ENCODE measurements around the gene IL12A.
A peak's percentile ranks its signal among the peaks of the same experiment; 100 is the strongest.

IL12A gene

DNA sequence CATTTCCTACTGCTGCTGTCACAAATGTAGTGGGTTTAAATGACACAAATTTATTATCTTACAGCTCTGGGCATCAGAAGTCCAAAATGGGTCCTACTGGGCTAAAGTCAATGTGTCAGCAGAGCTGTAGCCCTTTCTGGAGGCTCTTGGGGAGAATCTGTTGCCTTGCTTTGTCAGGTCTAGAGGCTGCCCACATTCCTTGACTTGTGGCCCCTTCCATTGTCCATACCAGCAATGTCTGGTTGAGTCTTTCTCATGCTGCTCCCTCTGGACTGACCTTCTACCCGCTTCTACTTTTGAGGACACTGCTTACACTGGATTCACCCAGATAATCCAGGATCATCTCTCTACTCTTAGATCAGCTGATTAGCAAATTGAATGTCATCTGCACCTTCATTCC lies 3.0 kb downstream of the IL12A start:
- no peak for DNase-seq

DNA sequence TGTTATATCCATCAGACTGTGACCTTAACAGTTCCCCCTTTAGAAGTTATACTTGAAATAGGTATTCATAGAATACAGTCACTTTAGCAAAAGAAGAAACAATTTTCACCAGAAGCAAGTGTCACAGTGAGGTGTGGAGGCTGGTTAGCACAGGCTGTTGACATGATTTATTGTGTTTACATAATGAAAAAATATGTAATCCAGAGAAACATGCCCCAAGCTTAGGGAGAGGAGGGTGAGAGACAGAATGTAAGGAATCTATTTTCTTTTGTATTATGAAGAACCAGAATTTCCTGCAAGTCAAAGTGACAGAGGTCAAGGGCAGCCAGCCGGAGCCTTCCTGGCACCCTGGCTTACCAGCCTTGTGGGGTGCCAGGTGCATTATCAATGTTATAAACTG lies 4.0 kb downstream of the IL12A start:
- DNase-seq, result no peak

DNA sequence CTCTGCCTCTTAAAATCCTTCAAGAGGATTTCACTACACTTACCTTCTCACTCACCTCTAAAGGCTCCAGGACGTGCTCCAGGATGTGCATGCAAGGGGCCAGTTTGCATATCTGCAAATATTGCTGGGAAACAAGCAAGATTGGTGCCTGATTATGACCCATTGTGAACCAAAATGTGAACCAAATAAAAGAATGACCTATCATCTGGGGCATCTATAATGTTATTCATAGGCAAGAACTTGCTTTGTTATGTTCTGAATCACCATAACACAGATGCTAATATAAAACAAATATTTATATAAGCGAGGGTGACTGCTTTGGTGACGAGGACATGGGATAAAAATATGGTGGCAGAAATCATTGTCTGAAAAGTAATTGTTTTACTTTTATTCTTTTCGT lies 5.5 kb downstream of the IL12A start:
- no peak for DNase-seq

DNA sequence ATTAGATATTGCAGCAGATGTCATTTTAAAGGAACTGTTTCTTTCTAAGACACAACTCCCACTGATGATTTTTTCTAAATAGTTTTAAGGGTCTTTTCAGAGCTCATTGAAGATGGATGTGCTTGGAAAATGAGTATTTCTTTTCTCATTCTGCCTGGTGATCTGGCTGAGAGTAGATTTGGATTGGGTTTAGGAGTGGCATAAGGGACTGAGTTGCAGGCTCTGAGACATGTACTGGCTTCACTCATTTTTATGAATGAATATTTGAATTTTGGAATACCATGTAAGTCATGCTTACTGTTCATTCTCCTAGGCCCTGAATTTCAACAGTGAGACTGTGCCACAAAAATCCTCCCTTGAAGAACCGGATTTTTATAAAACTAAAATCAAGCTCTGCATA lies 6.5 kb downstream of the IL12A start:
- no peak for DNase-seq

DNA sequence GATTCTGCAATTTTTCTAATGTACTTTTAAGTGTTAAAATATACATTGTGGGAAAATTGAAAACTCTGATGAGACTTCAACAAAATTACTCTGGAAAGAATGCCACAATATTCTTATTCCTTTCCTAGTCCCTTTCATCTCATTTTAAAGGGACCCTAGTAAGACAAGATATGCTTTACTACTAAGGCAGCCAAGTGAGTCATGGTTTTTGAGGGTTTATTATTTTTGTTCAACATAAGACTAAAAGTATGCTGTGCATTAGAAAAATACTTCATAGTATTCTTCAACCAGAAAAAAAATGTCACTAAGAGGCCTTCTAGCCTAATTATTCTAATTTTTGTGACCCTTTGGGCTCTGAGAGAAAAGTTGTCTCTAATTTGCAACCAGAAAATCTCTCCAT lies 7.4 kb downstream of the IL12A start:
- no peak for DNase-seq

DNA sequence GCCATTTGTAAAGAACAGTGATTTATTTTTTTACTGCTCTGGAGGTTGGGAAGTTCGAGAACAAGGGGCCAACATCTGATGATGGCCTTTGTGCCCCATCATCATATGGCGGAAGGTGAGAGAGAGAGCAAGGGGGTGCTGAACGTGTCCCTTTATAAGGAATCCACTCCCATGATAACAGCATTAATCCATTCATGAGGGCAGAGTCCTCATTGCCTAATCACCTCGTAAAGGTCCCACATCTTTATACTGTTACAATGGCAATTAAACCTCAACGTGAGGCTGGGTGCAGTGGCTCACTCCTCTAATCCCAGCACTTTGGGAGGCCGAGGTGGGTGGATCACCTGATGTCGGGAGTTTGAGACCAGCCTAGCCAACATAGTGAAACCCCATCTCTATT lies 8.3 kb downstream of the IL12A start:
- DNase-seq, result no peak

DNA sequence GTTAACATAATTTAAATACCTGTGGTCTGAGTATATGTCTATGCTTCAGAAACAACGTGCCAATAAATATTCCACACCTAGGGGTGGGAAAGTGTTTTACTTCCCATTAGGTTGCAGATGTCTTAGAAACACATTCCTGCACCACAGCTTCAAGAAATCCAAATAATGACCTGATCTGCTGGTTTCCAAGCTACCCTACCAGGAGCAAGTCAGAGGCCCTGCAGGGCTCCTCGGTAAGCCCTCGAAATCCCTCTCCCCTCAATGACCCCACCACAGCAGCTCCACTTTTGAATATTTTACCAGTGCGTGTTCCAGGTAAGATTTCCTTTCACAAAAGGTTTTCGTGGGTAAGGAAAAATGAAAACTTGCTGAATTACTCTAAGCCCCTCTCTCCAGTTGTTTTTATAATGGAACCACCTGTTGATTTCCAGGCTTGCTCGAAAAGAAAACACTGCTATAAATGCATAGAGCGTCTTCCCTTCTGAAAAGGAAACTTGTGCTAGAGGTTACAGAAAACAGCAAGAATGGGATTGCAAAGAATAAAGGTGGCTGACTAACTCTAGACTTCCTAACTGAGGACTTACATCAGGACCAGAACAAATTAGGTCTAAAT lies 12.6 kb downstream of the IL12A start:
- DNase-seq, result no peak

DNA sequence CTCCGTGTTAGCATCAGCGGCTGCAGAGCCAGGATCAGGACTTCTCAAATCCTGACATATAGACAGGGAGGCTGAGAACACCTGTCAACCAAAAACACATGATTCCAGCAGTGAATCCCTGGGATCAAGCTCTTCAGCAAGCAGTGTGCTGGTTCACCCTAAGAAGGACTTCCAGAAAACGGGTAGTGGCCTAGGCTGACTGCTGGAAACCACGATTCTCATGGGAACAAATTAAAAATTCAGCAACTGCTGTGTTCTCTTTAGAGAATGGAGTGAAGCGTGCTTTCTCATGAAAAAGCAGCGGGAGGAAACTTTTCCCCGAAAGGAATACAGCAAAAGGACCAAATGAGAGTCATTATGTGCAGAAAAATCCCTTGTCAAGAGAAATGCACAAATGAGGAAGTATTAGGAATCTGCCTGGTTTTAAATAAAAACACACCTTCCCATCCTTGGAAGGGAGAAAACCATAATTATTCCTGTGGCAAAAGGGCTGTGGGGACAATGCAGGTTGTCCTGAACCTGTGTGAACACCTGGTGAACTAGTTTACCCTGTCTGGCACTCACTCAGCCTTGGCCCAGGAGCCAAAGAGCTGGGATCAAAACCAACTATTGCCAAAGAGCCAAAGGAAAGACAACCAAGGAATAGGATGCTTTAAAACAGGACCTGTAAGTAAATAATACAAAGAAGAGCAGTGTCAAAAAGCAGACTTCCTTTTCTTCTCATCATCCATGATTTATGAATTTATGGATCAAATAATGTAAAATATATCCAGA lies 13.4 kb downstream of the IL12A start:
- DNase-seq, result no peak

DNA sequence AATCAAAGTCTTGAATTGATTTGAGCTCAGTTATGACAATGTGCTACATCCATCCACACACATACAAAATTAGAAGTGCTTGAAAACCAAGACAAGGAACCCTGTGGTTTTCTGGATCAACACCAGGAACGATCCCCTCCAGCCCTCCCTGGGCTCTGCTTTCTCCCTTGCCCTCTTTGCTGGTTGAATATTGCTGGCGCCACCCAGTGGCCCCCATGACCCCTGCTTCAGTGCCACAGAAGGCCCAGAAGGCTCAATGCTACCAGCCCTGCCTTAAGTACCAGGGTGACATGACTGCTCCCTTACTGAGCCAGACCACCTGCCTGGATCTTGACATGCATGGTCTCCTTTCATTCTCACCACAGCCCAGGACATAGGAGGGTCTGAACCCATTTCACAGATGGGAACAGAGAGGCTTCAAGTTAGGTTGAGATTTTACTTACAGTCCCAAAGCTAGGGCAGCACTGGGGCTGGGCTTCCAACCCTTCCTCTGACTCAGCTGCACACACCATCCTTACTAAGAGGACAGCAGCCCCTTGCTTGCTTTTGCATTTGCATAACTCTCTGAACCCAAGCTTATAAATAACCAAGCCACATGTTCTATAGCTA lies 15.0 kb downstream of the IL12A start:
- peak; percentile 27 for DNase-seq

DNA sequence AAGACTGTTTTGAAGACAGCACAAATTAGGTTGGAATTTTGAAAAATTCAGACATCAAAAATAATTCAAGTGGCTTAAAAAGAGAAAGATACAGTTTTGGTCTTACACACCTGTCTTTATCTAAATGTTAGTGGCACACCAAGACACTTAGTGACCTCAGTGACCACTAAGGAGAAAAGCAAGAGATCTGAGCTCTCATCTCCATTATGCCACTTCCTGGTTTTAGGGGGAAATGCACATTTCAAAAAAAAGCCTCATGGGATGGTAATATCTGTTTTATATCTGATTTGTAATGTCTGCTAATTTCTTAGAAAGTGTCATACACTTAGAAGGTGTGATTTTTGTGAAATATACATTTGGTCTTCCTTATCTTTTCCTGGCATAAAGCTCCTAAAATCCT lies 16.4 kb downstream of the IL12A start:
- no peak for DNase-seq

DNA sequence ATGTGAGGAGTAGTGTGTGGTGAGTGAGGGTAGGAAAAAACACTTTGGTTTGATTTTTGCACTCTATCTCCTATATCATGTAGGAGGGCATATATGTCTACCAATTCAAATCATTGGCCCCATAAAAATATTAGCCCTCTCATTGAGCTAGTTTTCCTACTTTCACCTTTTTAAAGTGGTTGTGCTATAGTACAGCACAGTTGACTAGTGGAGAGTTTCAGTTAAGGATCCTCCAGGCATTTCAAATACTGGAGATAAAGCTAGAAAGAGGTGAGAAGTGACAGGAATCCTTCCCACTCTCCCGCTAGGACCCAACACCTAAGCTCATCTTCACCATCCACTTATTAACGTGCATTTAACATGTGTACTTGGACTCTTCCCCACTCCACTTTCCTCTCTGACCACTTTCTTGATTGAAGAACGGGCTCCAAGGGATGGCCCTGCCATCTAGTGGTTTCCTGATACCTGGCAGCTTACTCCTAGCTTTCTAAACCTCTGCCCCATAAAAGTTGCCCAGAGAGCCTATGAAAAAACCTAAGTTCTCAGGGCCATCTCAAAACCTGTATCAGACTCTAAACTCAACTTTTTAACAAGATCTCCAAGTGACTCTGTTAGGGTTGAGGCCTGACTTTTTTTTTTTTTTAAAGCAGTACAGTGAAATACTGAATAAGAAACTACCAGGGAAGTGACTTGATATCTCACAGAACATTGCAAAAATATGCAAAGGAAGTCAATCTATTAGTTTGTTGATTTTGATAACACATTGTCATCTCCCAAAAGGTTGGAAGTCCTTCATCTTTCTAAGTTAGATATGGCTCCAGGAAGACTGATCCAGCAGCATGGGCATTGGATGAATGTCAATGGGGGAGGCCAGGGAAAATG lies 17.9 kb downstream of the IL12A start:
- no peak for DNase-seq

DNA sequence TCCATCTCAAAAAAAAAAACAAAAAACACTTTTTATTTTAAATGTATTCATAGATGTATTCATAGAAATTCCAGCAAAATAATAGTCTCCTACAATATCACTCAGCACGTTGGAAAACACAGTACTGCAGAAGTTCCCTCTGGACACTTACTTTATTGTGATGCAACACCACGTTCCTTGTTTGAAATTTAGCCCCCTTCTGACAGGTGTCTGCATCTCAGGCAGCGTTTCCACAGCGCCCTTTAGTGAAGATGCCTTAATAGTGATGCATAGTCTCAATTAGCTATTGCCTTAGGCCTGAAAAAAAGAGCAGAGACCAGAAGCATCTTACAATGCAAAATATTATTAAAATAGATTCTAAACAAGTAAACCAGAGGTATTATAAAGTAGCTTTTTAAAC lies 20.3 kb downstream of the IL12A start:
- DNase-seq, result no peak

DNA sequence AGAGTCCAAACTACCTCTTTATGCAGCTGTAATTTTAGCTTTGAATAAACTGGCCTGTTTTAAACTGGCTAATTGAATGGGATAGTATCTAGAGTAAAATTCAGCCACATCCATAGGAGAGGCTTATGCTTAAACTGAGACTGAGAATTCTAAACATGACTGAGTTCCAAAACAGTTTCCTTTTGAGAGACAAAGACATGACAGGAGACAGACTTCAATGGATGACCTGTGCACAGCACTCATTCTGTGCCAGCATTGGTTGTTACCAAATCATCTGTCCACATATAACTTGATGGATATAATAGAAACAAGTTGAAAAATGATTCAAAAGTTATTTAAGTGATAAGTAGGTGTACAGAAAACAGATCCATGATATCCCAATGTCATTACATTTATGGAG lies 20.9 kb downstream of the IL12A start:
- DNase-seq, result no peak

DNA sequence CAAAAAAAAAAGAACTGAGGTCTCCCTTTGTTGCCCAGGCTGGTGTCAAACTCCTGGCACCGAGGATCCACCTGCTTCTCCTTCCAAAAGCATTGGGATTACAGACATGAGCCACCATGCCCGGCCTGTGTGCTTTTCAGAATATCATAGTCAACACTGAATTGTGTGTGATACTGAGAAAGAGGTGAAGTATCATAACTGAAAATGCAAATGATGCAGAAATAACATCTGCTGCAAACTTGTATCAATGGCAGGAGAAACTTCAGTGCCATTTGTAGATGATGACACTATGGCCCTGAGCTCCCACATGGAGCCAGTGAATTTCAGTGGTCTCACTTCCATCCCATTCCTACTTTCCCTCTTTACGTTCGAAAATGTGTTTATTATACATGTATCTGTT lies 21.9 kb downstream of the IL12A start:
- no peak for DNase-seq

DNA sequence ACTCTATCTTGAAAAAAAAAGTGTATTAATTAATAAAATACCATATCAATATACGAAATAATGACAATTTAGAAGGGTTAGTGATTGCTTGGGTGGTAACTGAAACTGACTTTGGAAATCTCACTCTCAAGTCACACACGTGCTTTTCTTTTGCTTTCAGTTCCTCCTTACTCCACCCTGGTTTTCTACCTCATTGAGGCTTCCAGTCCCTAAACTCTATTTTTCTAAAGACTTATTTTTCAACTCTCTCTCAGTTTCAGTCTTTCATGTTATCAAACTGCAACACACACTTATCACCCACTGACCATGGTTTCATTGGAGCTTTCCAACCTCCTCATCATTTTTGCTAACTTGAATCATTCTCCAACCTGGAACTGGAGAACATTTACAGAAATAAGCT lies 23.5 kb downstream of the IL12A start:
- no peak for DNase-seq

DNA sequence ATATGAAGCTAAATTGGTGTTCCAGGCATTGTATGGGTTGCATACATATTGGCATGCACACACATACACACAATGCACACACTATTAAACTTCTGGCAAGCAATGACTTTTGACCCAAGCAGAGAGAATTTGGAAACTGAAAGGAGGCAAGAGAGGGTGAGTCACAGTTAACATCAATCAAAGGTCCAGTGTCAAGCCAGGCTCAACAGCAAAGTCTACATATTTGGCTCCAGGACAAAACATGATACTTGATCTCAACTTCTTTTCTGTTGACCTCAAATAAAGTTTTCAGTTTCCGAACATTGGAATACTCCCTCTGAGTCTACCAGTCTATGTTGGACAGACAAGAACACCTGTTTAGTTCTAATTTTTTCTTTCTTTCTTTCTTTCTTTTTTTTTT lies 28.3 kb downstream of the IL12A start:
- DNase-seq, result no peak

DNA sequence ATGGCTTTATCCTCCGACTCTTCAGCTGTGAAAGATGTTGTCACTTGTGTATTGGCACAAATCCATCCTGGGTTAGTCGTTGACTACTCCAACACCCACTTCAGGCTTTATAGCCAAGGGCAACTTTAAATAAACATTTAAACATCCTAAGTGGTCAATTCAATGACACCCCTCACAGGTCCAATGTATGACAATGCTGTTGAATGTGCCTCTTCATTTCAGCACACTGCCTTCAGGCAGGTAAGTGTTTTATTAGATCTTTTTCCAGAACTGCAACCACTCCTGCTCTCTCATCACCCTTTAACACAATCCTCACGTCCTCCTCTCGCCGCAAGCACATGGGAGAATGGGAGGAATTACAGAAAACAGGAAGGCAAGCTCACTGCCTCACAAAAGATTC lies 30.3 kb downstream of the IL12A start:
- DNase-seq, result no peak

DNA sequence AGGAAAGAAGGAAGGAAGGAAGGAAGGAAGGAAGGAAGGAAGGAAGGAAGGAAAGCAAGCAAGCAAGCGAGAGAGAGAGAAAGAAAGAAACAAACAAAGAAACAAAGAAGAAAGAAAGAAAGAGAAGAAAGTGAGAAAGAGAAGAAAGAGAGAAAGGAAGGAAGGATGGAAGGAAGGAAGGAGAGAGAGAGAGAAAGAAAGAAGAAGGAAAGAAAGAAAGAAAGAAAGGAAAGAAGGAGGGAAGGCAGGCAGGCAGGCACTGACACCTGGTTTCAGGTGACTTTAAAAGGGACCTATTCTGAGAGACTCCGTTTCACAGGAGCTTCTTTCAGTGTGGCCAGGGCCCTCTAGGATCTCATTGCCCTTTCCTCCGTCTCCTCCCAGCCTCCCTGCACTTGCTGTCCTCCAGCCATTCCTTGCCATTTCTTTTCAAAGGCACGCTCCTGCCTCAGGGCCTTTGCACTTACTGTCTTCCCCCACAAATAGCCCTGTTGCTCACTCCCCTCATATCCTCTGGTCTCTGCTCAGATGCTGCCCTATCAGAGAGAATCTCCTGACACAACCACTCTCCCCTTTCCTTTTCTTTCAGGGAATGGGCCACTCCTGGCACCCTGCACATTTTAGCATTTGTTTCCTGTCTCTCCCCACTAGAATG lies 31.5 kb downstream of the IL12A start:
- no peak for DNase-seq

DNA sequence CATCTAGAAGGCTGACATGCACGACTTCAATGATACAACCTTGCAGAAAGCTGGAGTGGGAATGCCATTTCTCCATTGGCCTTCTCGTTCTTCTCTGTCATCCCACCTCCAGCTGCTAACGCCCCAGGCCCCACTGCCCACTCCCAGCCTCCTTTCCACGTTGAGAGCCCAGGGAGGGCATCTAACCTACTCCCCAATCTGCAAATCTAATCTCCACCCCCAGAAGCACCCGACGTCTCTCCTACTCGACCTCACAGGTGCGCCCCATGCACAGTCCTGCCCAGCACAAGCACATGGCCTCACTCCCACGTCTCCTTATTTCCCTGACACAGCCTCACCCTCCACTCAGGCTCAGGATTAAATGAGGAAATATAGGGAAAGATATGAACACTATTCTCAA lies 33.4 kb downstream of the IL12A start:
- no peak for DNase-seq

DNA sequence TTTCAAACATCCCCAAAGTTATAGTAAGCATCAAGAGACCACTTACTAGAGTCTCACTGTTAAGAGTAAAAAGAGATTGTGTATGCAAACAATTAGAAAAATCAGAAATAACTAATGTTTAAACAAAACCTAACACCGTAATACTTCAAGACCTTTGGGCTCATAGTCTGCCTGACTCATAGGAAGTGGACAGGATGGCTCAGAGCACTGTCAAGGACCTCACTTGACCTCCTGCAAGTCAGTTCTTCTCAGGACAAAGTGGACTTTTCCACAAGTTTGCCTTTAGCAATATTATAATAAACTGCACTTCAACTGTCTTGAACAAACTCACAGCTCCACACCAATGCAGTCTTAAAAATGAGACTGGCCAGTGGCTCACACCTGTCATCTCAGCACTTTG lies 34.8 kb downstream of the IL12A start:
- no peak for DNase-seq

DNA sequence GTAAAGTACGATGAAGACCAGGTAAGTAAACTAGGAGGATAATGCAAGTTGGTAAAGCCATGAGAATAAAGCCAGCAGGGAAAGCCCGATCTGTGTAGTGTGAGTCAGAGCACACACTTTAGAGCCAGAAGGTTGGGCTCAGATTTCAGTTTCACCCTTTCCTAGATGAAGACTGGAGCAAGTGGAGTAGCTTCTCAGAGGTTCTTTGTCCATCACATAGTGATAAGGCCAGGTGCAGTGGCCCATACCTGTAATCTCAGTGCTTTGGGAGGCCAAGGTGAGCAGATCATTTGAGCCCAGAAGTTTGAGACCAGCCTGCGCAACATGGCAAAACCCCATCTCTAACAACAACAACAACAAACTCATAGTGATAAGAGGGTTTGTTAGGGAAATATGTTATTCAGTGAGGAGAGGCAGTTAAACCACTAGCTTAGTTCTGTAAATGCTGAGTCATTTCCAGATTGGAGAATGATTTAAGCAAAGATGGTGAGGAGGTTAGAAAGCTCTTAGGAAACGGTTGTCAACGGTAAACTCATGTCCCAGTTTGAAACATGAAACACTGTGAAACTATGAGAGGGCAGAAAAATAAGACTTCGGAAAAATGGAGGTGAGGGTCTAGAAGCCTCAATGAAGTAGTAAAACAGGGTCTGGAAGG lies 39.0 kb downstream of the IL12A start:
- DNase-seq, result no peak

DNA sequence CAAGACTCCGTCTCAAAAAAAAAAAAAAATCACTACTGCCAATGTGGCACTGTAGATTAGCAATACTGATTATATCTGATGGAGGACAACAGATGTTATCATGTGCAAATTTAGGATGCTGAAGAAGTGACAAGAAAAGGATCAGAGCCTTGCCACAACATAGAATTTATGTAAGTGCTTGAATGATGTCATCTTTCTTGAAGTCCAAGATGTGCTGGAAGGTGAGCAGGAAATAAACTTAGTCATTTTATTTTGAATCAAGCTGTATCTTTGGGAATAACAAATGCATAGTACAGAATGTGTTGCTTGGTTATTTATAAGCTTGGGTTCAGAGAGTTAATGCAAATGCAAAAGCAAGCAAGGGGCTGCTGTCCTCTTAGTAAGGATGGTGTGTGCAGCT lies 47.1 kb downstream of the IL12A start:
- no peak for DNase-seq
